GM12878 (cell line): Measurements from ENCODE around the gene SORCS2. TPM values are rescaled to one million over a fixed set of nuclear protein-coding genes. Genes with fewer than 3 reads are reported as not detected.

Experiments
- BCL3 ChIP-seq: IDR thresholded peaks from 2 replicates; pipeline ENCODE4 v1.6.1; 2011; ENCODE audit warnings: borderline replicate concordance, low read depth, mild to moderate bottlenecking, moderate library complexity, low read length; ENCODE audit not compliant: insufficient read depth, poor library complexity, severe bottlenecking
- CEBPZ ChIP-seq: fragments of 150-350 bp; IDR thresholded peaks from 2 replicates; pipeline ENCODE4 v1.6.1; 2016; ENCODE audit warnings: low read depth, low read length
- KAT2A ChIP-seq: conservative IDR thresholded peaks from 2 replicates; pipeline ENCODE4 v1.6.1; 2011; ENCODE audit warnings: low read depth, low read length; ENCODE audit not compliant: control insufficient read depth
- PBX3 ChIP-seq: IDR thresholded peaks from 2 replicates; pipeline ENCODE4 v1.6.1; 2011; ENCODE audit warnings: mild to moderate bottlenecking, low read depth, low read length, moderate library complexity; ENCODE audit not compliant: insufficient replicate concordance
- POLR2A ChIP-seq: IDR thresholded peaks from 2 replicates; pipeline ENCODE4 v1.6.1; 2011; ENCODE audit warnings: low read depth, mild to moderate bottlenecking, low read length
- ZBTB11 ChIP-seq: fragments of 450-650 bp; formaldehyde crosslinking; IDR thresholded peaks from 2 replicates; pipeline ENCODE4 v1.5.0; 2022; ENCODE audit warnings: mild to moderate bottlenecking, missing genetic modification characterization
- polyA plus RNA-seq, 11 experiments: library from polyadenylated mRNA; depleted of rRNA in 4 of 11; unstranded in 6 of 11; stranded (reverse) in 5 of 11; fragments of >200 nt; fragmentation: Nextera tagmentation in 4 of 11; fragmentation: Illumina TruSeq in 1 of 11; extraction: Ambion mirVana in 4 of 11; extraction: Trizol in 1 of 11; gene quantifications; 1 replicate in 1 of 11; 2 replicates in 10 of 11; pipeline versions ENCODE4 v1.2.1 to v1.2.3, GENCODE V29; 2011 to 2016; ENCODE audit warnings: inconsistent platforms in 2 of 11, missing spikeins in 2 of 11, low read depth in 1 of 11
- total RNA-seq, 4 experiments: library from RNA; depleted of rRNA in 3 of 4; stranded (reverse); fragments of >200 nt in 3 of 4; fragmentation: Illumina TruSeq in 1 of 4; extraction: Trizol in 1 of 4; gene quantifications; 2 replicates each; pipeline versions ENCODE4 v1.2.1 to v1.2.3, GENCODE V29; 2013 to 2021

SORCS2 gene
- total and polyA plus RNA-seq, 10 of the 15 experiments (the other 5 are each of a cell fraction or from before 2014, with no cell fraction given), result 0.01 to 0.15 (median 0.05) TPM; not detected in 5

- TF ChIP-seq ZBTB11 (CRISPR knock-in tag) (no peak), POLR2A (no peak), BCL3 (no peak), CEBPZ (no peak), PBX3 (no peak), KAT2A (no peak)
These were observed 69.8 kb downstream of the SORCS2 start (continued) for GRCh38 chr4:7262134-7262533.
